Esophagus squamous epithelium (tissue), 5 donors: ENCODE data around the gene GPR31. TPM values are rescaled to one million over a fixed set of nuclear protein-coding genes. Genes with fewer than 3 reads are reported as not detected.

ENCODE experiments used
- DNase-seq: peaks from one replicate; lab custom pipeline; 2025; lab: John Stamatoyannopoulos, UW
- H3K27ac ChIP-seq, 4 donors: fragments of 200-600 bp; sonication (generic); one replicate each; pipeline ENCODE4 v1.5.1; 2016 to 2019; ENCODE audit warnings: mild to moderate bottlenecking in 1 of 4
- H3K27me3 ChIP-seq, 4 donors: fragments of 200-600 bp; sonication (generic); 1 replicate in 3 of 4; 2 replicates in 1 of 4; pipeline versions ENCODE4 v1.5.1 to v1.6.0; 2017 to 2021; ENCODE audit warnings: antibody characterized with exemption in 1 of 4
- H3K36me3 ChIP-seq, 3 donors: fragments of 200-600 bp; sonication (generic); one replicate each; pipeline ENCODE4 v1.5.1; 2016 to 2019
- H3K4me1 ChIP-seq, 3 donors: fragments of 200-600 bp; sonication (generic); one replicate each; pipeline ENCODE4 v1.5.1; 2017 to 2019
- H3K4me3 ChIP-seq, 4 donors: fragments of 200-600 bp; sonication (generic); 1 replicate in 3 of 4; 2 replicates in 1 of 4; pipeline ENCODE4 v1.5.1; 2016 to 2019; ENCODE audit warnings: mild to moderate bottlenecking in 2 of 4, moderate library complexity in 1 of 4
- H3K9me3 ChIP-seq, 3 donors: fragments of 200-600 bp; sonication (generic); one replicate each; pipeline ENCODE4 v1.5.1; 2016 to 2019
- POLR2A ChIP-seq, 4 donors: fragments of 450-650 bp; IDR thresholded peaks; one replicate each; pipeline ENCODE4 v1.6.1; 2017; ENCODE audit warnings: antibody characterized with exemption in 4 of 4, mild to moderate bottlenecking in 4 of 4, moderate library complexity in 3 of 4
- WGBS, 2 donors: methylation state at CpG; one replicate each; pipeline ENCODE4 v1.1.5; 2018; 5-methylcytosine and 5-hydroxymethylcytosine counted together
- intact Hi-C: fragments of 100-400 bp; cut with DNase I; formaldehyde crosslinking; loops from one replicate; pipeline ENCODE4 v1.15.0; 2022
- total RNA-seq, 4 donors: library from RNA; depleted of rRNA; stranded (reverse); fragments of >200 nt; gene quantifications; one replicate each; pipeline ENCODE4 v1.1.0, GENCODE V29; 2016
- TF ChIP-seq, protein P1 (sequence below), 6 experiments: fragments of 450-650 bp in 4 of 6; fragments of 200-600 bp in 2 of 6; sonication (generic) in 2 of 6; IDR thresholded peaks; one replicate each; pipeline ENCODE4 v1.5.1; 2016 to 2019; ENCODE audit warnings: antibody characterized with exemption in 6 of 6, mild to moderate bottlenecking in 4 of 6, moderate library complexity in 4 of 6
- donor health status: DM: yes; HTN: yes; CAD: no.

The GPR31 gene
- total RNA-seq, 4 donors from 2014 or later: not detected

DNA sequence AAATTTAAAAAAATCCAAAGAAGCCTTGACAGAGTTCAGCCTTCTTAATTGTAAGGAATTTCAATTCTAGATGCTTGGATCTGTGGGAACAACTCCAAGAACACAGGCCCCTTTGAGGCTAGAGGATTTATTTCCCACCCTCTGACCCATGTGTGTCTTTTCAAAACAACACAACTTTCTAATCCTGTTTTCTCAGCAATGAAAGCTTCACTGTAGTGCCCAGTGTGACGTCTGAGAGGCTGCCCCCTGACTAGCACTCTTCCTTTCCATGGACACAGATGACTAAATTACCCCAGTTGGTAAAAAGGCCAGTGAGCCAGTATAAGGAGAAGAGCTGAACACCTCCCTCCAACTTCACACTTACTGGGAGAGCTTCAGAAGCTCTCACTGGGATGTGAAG, 51.4 kb downstream of the GPR31 start:
- WGBS, 2 donors: 17 to 67% methylated on average over 1 of the region's 1 CpG
- intact Hi-C loops: no loop called here

More for the DNA sequence above, 51.4 kb downstream of the GPR31 start:
- peaks cover 0 to 25% (median 0%) of the 10 kb centered on the region in 4 donors for H3K27me3 ChIP-seq
- H3K4me1 ChIP-seq: no peaks in the 10 kb centered on the region
- TF ChIP-seq, protein P1, sequence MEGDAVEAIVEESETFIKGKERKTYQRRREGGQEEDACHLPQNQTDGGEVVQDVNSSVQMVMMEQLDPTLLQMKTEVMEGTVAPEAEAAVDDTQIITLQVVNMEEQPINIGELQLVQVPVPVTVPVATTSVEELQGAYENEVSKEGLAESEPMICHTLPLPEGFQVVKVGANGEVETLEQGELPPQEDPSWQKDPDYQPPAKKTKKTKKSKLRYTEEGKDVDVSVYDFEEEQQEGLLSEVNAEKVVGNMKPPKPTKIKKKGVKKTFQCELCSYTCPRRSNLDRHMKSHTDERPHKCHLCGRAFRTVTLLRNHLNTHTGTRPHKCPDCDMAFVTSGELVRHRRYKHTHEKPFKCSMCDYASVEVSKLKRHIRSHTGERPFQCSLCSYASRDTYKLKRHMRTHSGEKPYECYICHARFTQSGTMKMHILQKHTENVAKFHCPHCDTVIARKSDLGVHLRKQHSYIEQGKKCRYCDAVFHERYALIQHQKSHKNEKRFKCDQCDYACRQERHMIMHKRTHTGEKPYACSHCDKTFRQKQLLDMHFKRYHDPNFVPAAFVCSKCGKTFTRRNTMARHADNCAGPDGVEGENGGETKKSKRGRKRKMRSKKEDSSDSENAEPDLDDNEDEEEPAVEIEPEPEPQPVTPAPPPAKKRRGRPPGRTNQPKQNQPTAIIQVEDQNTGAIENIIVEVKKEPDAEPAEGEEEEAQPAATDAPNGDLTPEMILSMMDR (IDR thresholded peaks at IDR 0.05): no peak
- no peak for TF ChIP-seq POLR2A (IDR thresholded peaks at IDR 0.05)
- no peak overlapping the region for H3K4me3 ChIP-seq
- DNase-seq: no peak
- H3K36me3 ChIP-seq: no peaks in the 10 kb centered on the region
- H3K9me3 ChIP-seq: no peaks in the 10 kb centered on the region
- H3K27ac ChIP-seq: no peak overlapping the region

Other genes starting within 250 kb of the GPR31 start
- 10 to 100 TPM; 29.1 to 56.7 (median 41.2) TPM for gene RNASET2, start 201.4 kb downstream of the GPR31 start, total RNA-seq
- 10 to 100 TPM; 13.0 to 18.6 (median 13.3) TPM for gene CEP43, start 158.6 kb downstream of the GPR31 start, total RNA-seq
- gene CCR6, start 34.9 kb downstream of the GPR31 start, total RNA-seq: 1 to 10 TPM in 1 of 4 donors, under 1 TPM in 2, not detected in 1; 0.23 to 2.4 (median 0.57) TPM
- 1 to 10 TPM in 2 of 4 donors, under 1 TPM in 2; 0.76 to 5.2 (median 0.93) TPM for gene UNC93A, start 133.3 kb upstream of the GPR31 start, total RNA-seq
- not detected for gene TTLL2, start 167.1 kb upstream of the GPR31 start, total RNA-seq